ENCODE data around the gene TMEM240. TPM values are rescaled to one million over a fixed set of nuclear protein-coding genes. Genes with fewer than 3 reads are reported as not detected.

Gene TMEM240
- total and polyA plus RNA-seq, 2 donors (not counting 1 experiment from before 2014, with no cell fraction given) = 0.28 to 1.8 TPM

DNA sequence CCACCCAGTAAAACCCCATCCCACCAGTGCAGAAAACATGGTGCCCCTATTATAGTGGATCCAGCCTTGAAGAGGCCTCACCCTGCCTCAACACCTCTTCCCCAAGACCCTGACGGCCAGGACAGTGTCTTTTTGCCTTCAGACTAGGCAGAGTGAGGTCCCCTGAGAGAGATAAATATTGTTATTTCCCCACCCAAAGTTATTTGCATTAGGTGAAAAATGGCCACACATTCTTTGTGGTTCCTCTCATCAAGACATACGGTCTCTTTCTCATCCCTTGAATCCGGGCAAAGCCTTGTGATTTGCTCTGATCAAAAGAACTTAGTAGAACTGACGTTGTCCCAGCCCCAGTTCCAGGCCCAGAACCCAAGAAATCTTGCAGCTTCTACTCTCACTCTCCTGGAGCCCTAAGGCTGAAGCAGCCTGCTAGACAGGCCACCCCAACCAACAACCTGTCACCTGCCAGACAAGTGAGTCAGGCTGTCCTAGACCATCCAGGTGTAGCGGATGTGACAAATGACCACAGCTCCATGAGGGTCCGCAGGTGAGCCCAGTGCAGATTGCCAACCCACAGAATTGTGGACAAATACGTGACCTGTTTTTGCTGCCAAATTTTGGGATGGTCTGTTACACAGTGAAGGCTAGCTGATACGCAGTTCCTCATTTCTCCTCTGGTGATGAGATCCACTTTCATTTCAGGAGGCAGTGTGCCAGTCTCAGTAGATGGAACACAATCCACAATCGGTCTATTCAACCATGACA lies 42.3 kb upstream of the TMEM240 start:
- CTCF ChIA-PET = no interaction called here
- H3K79me2 ChIP-seq (ENCODE audit: control insufficient read depth, insufficient read depth, low read length) = no peaks in the 10 kb centered on the region
- no peak for DNase-seq
- H3K27ac ChIP-seq (ENCODE audit: low read length in 2 of 2) = no peak overlapping the region
- peaks cover 0 to 17% (median 3%) of the 10 kb centered on the region in 4 experiments for H3K27me3 ChIP-seq (replicated peaks in 1 of 4; ENCODE audit: control extremely low read depth in 1 of 4, control insufficient read depth in 3 of 4, insufficient read depth in 4 of 4, low read length in 3 of 4)
- H3K27me3 Mint-ChIP-seq = peaks cover 16% of the 10 kb centered on the region
- TF ChIP-seq EZH2 (IDR thresholded peaks at IDR 0.05; ENCODE audit: borderline replicate concordance, insufficient read depth, low read depth, low read length, poor library complexity, severe bottlenecking) = no peak
- TF ChIP-seq, protein P1, sequence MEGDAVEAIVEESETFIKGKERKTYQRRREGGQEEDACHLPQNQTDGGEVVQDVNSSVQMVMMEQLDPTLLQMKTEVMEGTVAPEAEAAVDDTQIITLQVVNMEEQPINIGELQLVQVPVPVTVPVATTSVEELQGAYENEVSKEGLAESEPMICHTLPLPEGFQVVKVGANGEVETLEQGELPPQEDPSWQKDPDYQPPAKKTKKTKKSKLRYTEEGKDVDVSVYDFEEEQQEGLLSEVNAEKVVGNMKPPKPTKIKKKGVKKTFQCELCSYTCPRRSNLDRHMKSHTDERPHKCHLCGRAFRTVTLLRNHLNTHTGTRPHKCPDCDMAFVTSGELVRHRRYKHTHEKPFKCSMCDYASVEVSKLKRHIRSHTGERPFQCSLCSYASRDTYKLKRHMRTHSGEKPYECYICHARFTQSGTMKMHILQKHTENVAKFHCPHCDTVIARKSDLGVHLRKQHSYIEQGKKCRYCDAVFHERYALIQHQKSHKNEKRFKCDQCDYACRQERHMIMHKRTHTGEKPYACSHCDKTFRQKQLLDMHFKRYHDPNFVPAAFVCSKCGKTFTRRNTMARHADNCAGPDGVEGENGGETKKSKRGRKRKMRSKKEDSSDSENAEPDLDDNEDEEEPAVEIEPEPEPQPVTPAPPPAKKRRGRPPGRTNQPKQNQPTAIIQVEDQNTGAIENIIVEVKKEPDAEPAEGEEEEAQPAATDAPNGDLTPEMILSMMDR (IDR thresholded peaks at IDR 0.05) = no peak
- H2AFZ ChIP-seq (ENCODE audit: insufficient read depth, low read depth, low read length, poor library complexity, severe bottlenecking) = no peak overlapping the region
- intact Hi-C loops (cut with micrococcal nuclease) = no loop called here
- no peaks in the 10 kb centered on the region for H3K36me3 ChIP-seq (replicated peaks in 1 of 2; ENCODE audit: control extremely low read depth in 1 of 2, control insufficient read depth in 1 of 2, extremely low read depth in 1 of 2, insufficient read depth in 2 of 2, low read length in 1 of 2)
- no peaks in the 10 kb centered on the region for H3K4me1 Mint-ChIP-seq
- 83% methylated on average over 8 of the region's 9 CpGs for WGBS (ENCODE audit: insufficient coverage)
- no peak overlapping the region for H3K4me3 ChIP-seq (ENCODE audit: control extremely low read depth in 1 of 5, extremely low read depth in 1 of 5, insufficient read depth in 1 of 5, low read depth in 2 of 5, low read length in 4 of 5)
- ATAC-seq (ENCODE audit: low read depth) = no peak
- H3K4me3 Mint-ChIP-seq = no peak overlapping the region
- H3K4me1 ChIP-seq (ENCODE audit: control insufficient read depth in 2 of 2, insufficient read depth in 2 of 2, low read length in 2 of 2) = no peaks in the 10 kb centered on the region
- no peaks in the 10 kb centered on the region for H3K9me3 Mint-ChIP-seq (ENCODE audit: insufficient read depth)
- no peak overlapping the region for H3K9ac ChIP-seq (ENCODE audit: low read length)
- no peak overlapping the region for H3K4me2 ChIP-seq (replicated peaks; ENCODE audit: low read depth, low read length, poor library complexity, severe bottlenecking)
- no peak overlapping the region for H3K27ac Mint-ChIP-seq
- H4K20me1 ChIP-seq (ENCODE audit: control insufficient read depth, insufficient read depth, low read length, poor library complexity, severe bottlenecking) = no peaks in the 10 kb centered on the region
- POLR2A ChIA-PET = no interaction called here
- H3K9me3 ChIP-seq (ENCODE audit: control extremely low read depth in 1 of 3, control insufficient read depth in 2 of 3, insufficient read depth in 1 of 3, low read length in 2 of 3) = no peaks in the 10 kb centered on the region

DNA sequence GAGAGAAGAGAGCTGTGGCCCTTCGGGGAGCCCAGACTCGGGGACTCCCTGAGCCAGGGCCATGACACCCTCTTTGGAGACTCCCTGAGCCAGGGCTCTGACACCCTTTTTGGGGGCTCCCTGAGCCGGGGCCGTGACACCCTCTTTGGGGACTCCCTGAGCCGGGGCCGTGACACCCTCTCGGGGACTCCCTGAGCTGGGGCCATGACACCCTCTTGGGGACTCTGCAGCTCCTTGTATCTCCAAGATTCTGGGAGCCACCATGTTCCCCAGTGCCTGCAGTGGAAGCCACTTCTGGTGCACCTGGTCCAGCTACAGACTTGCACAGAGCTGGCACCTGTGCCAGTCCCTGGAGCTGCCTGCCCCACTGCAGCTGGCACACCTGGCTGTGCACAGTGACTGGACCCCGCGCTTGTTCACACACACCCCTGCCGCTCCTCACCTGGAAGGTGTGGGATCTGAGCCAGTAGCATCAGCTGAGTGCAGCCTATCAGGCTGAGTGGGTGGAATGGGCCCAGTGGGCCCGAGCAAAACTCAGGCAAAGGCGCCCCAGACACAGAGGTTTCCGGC lies 38.0 kb upstream of the TMEM240 start:
- DNase-seq (no peak), ATAC-seq (ENCODE audit: low read depth) (no peak)
- CTCF ChIA-PET = no interaction called here
- Histone ChIP-seq H2AFZ (ENCODE audit: insufficient read depth, low read depth, low read length, poor library complexity, severe bottlenecking) (no peak overlapping the region), H3K36me3 (replicated peaks in 1 of 2; ENCODE audit: control extremely low read depth in 1 of 2, control insufficient read depth in 1 of 2, extremely low read depth in 1 of 2, insufficient read depth in 2 of 2, low read length in 1 of 2) (no peaks in the 10 kb centered on the region), H3K4me1 (ENCODE audit: control insufficient read depth in 2 of 2, insufficient read depth in 2 of 2, low read length in 2 of 2) (peaks cover 8 to 15% of the 10 kb centered on the region in 2 donors), H3K4me2 (replicated peaks; ENCODE audit: low read depth, low read length, poor library complexity, severe bottlenecking) (no peak overlapping the region), H3K27ac (ENCODE audit: low read length in 2 of 2) (no peak overlapping the region), H3K9me3 (ENCODE audit: control extremely low read depth in 1 of 3, control insufficient read depth in 2 of 3, insufficient read depth in 1 of 3, low read length in 2 of 3) (no peaks in the 10 kb centered on the region), H3K4me3 (ENCODE audit: control extremely low read depth in 1 of 5, extremely low read depth in 1 of 5, insufficient read depth in 1 of 5, low read depth in 2 of 5, low read length in 4 of 5) (no peak overlapping the region), H3K27me3 (replicated peaks in 1 of 4; ENCODE audit: control extremely low read depth in 1 of 4, control insufficient read depth in 3 of 4, insufficient read depth in 4 of 4, low read length in 3 of 4) (peaks cover 0 to 8% (median 1%) of the 10 kb centered on the region in 4 experiments), H3K9ac (ENCODE audit: low read length) (no peak overlapping the region), H4K20me1 (ENCODE audit: control insufficient read depth, insufficient read depth, low read length, poor library complexity, severe bottlenecking) (no peaks in the 10 kb centered on the region), H3K79me2 (ENCODE audit: control insufficient read depth, insufficient read depth, low read length) (peaks cover 27% of the 10 kb centered on the region)
- no peak overlapping the region for H3K27ac Mint-ChIP-seq
- WGBS (ENCODE audit: insufficient coverage) = 89% methylated on average over 13 of the region's 13 CpGs
- no peak overlapping the region for H3K4me3 Mint-ChIP-seq
- H3K9me3 Mint-ChIP-seq (ENCODE audit: insufficient read depth) = no peaks in the 10 kb centered on the region
- H3K4me1 Mint-ChIP-seq = peaks cover 15% of the 10 kb centered on the region
- no peak for TF ChIP-seq EZH2 (IDR thresholded peaks at IDR 0.05; ENCODE audit: borderline replicate concordance, insufficient read depth, low read depth, low read length, poor library complexity, severe bottlenecking)
- TF ChIP-seq, protein P1 (IDR thresholded peaks at IDR 0.05) = no peak
- intact Hi-C loops (cut with micrococcal nuclease) = loop anchor here (10.0 kb wide), 1 partner anchor 76 kb away; the partner anchor contains the start of gene CDK11B
- H3K27me3 Mint-ChIP-seq = peaks cover 12% of the 10 kb centered on the region
- POLR2A ChIA-PET = no interaction called here
